Neural cell (in vitro differentiated cells): ENCODE data around the gene SLIT3. TPM values are rescaled to one million over a fixed set of nuclear protein-coding genes. Genes with fewer than 3 reads are reported as not detected.

ENCODE experiments used
- H2AFZ ChIP-seq: fragments of 200-600, 300-800 bp; sonication (generic), shearing (Covaris generic); 2 replicates; pipeline ENCODE4 v1.6.0; 2014; ENCODE audit warnings: low read depth, mild to moderate bottlenecking, antibody characterized with exemption, low read length, moderate library complexity
- H3F3A ChIP-seq: fragments of 200-600 bp; shearing (Covaris generic); 2 replicates; pipeline ENCODE4 v1.6.1; 2016; ENCODE audit warnings: mild to moderate bottlenecking, moderate library complexity, mixed read lengths, antibody characterized with exemption, low read length; ENCODE audit not compliant: insufficient read depth, poor library complexity, severe bottlenecking
- H3K27ac ChIP-seq: fragments of 200-600, 300-800 bp; sonication (generic), shearing (Covaris generic); 2 replicates; pipeline ENCODE4 v1.5.1; 2014; ENCODE audit warnings: mild to moderate bottlenecking, low read length, moderate library complexity
- H3K27me3 ChIP-seq: fragments of 300-800, 200-600 bp; sonication (generic), shearing (Covaris generic); 2 replicates; pipeline ENCODE4 v1.6.0; 2014; ENCODE audit warnings: mild to moderate bottlenecking, low read depth, low read length, moderate library complexity; ENCODE audit not compliant: insufficient read depth
- H3K36me3 ChIP-seq: fragments of 300-800, 200-600 bp; sonication (generic), shearing (Covaris generic); 2 replicates; pipeline ENCODE4 v1.5.1; 2014; ENCODE audit warnings: mild to moderate bottlenecking, antibody characterized with exemption, low read length, moderate library complexity; ENCODE audit not compliant: insufficient read depth
- H3K4me2 ChIP-seq: fragments of 300-800, 200-600 bp; sonication (generic), shearing (Covaris generic); 2 replicates; pipeline ENCODE4 v1.6.0; 2014; ENCODE audit warnings: mild to moderate bottlenecking, low read length
- H3K4me3 ChIP-seq: fragments of 300-800, 200-600 bp; sonication (generic), shearing (Covaris generic); 2 replicates; pipeline ENCODE4 v1.5.1; 2014; ENCODE audit warnings: mild to moderate bottlenecking, low read length, moderate library complexity
- H3K79me2 ChIP-seq: fragments of 200-600 bp; shearing (Covaris generic); replicated peaks from 2 replicates; pipeline ENCODE4 v1.6.0; 2014; ENCODE audit warnings: mild to moderate bottlenecking, low read length, moderate library complexity; ENCODE audit not compliant: insufficient read depth
- H3K9ac ChIP-seq: fragments of 300-800, 200-600 bp; sonication (generic), shearing (Covaris generic); 2 replicates; pipeline ENCODE4 v1.6.1; 2016; ENCODE audit warnings: mild to moderate bottlenecking, low read length, mixed read lengths
- H3K9me2 ChIP-seq: fragments of 200-600 bp; shearing (Covaris generic); 2 replicates; pipeline ENCODE4 v1.6.1; 2016; ENCODE audit warnings: mild to moderate bottlenecking, low read length, mixed read lengths; ENCODE audit not compliant: insufficient read depth
- H3K9me3 ChIP-seq: fragments of 200-600, 300-800 bp; sonication (generic), shearing (Covaris generic); 2 replicates; pipeline ENCODE4 v1.6.1; 2016; ENCODE audit warnings: mild to moderate bottlenecking, mixed run types, low read length, moderate library complexity, mixed read lengths
- H4K20me1 ChIP-seq: fragments of 200-600 bp; shearing (Covaris generic); 2 replicates; pipeline ENCODE4 v1.6.1; 2016; ENCODE audit warnings: mild to moderate bottlenecking, mixed run types; ENCODE audit not compliant: insufficient read depth
- EP300 ChIP-seq: fragments of 450-650 bp; conservative IDR thresholded peaks from 2 replicates; pipeline ENCODE4 v1.6.1; 2014; ENCODE audit warnings: antibody characterized with exemption, mild to moderate bottlenecking, moderate library complexity; ENCODE audit not compliant: poor library complexity, severe bottlenecking
- EZH2 ChIP-seq: fragments of 200-600, 300-800 bp; shearing (Covaris generic), sonication (generic); IDR thresholded peaks from 2 replicates; pipeline ENCODE4 v1.6.1; 2014; ENCODE audit warnings: antibody characterized with exemption, low read length, borderline replicate concordance, mild to moderate bottlenecking; ENCODE audit not compliant: insufficient read depth, poor library complexity, severe bottlenecking
- MXI1 ChIP-seq: fragments of 450-650 bp; conservative IDR thresholded peaks from 2 replicates; pipeline ENCODE4 v1.6.1; 2014; ENCODE audit warnings: antibody characterized with exemption, mild to moderate bottlenecking; ENCODE audit not compliant: poor library complexity, severe bottlenecking
- POLR2AphosphoS5 ChIP-seq: IDR thresholded peaks from 2 replicates; pipeline ENCODE4 v1.6.1; 2012
- RAD21 ChIP-seq: fragments of 450-650 bp; conservative IDR thresholded peaks from 2 replicates; pipeline ENCODE4 v1.6.1; 2014; ENCODE audit warnings: antibody characterized with exemption, mild to moderate bottlenecking, moderate library complexity
- SMC3 ChIP-seq: fragments of 450-650 bp; conservative IDR thresholded peaks from 2 replicates; pipeline ENCODE4 v1.6.1; 2014; ENCODE audit warnings: antibody characterized with exemption, mild to moderate bottlenecking, moderate library complexity; ENCODE audit not compliant: poor library complexity
- TAF1 ChIP-seq: IDR thresholded peaks from 2 replicates; pipeline ENCODE4 v1.6.1; 2012; ENCODE audit warnings: low read depth
- polyA plus RNA-seq: library from polyadenylated mRNA; depleted of rRNA; stranded (reverse); fragments of >200 nt; gene quantifications from 2 replicates; pipeline ENCODE4 v1.2.3, GENCODE V29; 2014
- TF ChIP-seq, protein P1 (sequence below): fragments of 450-650 bp; IDR thresholded peaks from 2 replicates; pipeline ENCODE4 v1.5.1; 2014; ENCODE audit warnings: antibody characterized with exemption, mild to moderate bottlenecking, moderate library complexity; ENCODE audit not compliant: poor library complexity, severe bottlenecking
- TF ChIP-seq, protein P2 (sequence below): IDR thresholded peaks from 2 replicates; pipeline ENCODE4 v1.6.1; 2012; ENCODE audit warnings: borderline replicate concordance

The SLIT3 gene
- polyA plus RNA-seq, 1 donor from 2014 or later, result 1.2 TPM

DNA sequence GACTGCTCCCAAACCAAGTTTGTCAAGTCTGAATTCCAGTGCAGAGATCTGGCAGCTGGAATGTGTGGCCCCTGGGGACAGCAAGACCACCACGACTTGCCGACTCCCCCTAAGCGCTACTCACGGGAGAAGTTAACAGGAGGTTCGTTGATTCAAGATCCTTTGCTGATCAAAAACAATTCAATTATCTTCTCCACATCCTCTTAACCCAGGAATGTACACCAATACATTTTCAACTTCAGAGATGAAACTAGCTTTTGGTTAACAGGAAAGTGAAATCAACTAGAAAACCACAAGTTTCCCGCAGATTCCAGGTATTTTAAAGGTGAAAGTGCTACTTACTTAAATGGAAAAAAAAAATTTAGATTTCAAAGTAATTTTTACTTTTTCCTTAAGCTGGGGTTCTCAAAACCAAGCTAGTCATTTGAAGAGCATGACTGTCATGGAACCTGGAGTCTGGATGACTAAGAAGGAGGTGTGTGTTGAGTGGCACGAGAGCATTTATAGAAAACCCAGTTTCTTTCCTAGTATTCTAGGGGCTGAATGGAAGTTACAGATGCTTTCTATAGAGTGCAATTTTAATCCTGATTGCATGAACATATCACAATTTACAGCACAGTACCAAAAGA lies 464.2 kb downstream of the SLIT3 start:
- no peaks in the 10 kb centered on the region for H3K9me3 ChIP-seq

DNA sequence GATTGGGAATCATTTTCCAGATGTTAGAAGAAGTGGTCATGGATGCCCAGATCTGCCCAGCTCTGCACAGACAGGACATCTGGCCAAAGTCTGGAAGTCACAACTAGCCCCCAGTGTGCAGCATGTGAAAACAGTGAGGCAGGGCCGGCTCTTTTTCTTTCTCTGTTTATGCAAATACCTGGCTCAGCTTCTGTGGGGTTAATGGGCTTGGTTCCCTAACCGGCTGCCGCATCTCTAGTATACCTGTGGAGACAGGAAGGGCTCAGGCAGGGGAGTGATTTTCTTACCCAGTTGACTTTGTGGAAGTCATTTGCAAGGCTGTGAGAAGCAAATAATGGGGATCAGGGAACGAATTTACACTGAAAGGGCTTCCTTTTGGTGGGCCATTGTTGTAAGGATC lies 467.0 kb downstream of the SLIT3 start:
- no peak for TF ChIP-seq TAF1
- TF ChIP-seq SMC3, result no peak
- Histone ChIP-seq H3K9me3 (no peaks in the 10 kb centered on the region), H3K79me2 (no peaks in the 10 kb centered on the region), H3K36me3 (no peaks in the 10 kb centered on the region), H3K27me3 (peaks cover 29% of the 10 kb centered on the region), H3K9me2 (no peaks in the 10 kb centered on the region), H3F3A (no peaks in the 10 kb centered on the region), H3K9ac (no peak overlapping the region), H2AFZ (no peak overlapping the region), H3K4me3 (no peak overlapping the region), H3K4me2 (no peak overlapping the region), H4K20me1 (no peaks in the 10 kb centered on the region), H3K27ac (no peak overlapping the region)

More for the DNA sequence above, 464.2 kb downstream of the SLIT3 start:
- no peaks in the 10 kb centered on the region for H3K79me2 ChIP-seq
- no peaks in the 10 kb centered on the region for H3F3A ChIP-seq
- TF ChIP-seq EZH2 (no peak), TAF1 (no peak), EP300 (no peak), SMC3 (no peak), MXI1 (no peak), POLR2AphosphoS5 (no peak), RAD21 (no peak)
- TF ChIP-seq, protein P1, sequence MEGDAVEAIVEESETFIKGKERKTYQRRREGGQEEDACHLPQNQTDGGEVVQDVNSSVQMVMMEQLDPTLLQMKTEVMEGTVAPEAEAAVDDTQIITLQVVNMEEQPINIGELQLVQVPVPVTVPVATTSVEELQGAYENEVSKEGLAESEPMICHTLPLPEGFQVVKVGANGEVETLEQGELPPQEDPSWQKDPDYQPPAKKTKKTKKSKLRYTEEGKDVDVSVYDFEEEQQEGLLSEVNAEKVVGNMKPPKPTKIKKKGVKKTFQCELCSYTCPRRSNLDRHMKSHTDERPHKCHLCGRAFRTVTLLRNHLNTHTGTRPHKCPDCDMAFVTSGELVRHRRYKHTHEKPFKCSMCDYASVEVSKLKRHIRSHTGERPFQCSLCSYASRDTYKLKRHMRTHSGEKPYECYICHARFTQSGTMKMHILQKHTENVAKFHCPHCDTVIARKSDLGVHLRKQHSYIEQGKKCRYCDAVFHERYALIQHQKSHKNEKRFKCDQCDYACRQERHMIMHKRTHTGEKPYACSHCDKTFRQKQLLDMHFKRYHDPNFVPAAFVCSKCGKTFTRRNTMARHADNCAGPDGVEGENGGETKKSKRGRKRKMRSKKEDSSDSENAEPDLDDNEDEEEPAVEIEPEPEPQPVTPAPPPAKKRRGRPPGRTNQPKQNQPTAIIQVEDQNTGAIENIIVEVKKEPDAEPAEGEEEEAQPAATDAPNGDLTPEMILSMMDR, result no peak
- TF ChIP-seq, protein P2, sequence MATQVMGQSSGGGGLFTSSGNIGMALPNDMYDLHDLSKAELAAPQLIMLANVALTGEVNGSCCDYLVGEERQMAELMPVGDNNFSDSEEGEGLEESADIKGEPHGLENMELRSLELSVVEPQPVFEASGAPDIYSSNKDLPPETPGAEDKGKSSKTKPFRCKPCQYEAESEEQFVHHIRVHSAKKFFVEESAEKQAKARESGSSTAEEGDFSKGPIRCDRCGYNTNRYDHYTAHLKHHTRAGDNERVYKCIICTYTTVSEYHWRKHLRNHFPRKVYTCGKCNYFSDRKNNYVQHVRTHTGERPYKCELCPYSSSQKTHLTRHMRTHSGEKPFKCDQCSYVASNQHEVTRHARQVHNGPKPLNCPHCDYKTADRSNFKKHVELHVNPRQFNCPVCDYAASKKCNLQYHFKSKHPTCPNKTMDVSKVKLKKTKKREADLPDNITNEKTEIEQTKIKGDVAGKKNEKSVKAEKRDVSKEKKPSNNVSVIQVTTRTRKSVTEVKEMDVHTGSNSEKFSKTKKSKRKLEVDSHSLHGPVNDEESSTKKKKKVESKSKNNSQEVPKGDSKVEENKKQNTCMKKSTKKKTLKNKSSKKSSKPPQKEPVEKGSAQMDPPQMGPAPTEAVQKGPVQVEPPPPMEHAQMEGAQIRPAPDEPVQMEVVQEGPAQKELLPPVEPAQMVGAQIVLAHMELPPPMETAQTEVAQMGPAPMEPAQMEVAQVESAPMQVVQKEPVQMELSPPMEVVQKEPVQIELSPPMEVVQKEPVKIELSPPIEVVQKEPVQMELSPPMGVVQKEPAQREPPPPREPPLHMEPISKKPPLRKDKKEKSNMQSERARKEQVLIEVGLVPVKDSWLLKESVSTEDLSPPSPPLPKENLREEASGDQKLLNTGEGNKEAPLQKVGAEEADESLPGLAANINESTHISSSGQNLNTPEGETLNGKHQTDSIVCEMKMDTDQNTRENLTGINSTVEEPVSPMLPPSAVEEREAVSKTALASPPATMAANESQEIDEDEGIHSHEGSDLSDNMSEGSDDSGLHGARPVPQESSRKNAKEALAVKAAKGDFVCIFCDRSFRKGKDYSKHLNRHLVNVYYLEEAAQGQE, result no peak
- H3K9ac ChIP-seq, result no peak overlapping the region
- H3K9me2 ChIP-seq, result no peaks in the 10 kb centered on the region
- peaks cover 12% of the 10 kb centered on the region for H3K27me3 ChIP-seq
- no peak overlapping the region for H3K27ac ChIP-seq
- H3K36me3 ChIP-seq, result no peaks in the 10 kb centered on the region
- H3K4me3 ChIP-seq, result no peak overlapping the region
- no peak overlapping the region for H3K4me2 ChIP-seq
- no peaks in the 10 kb centered on the region for H4K20me1 ChIP-seq
- no peak overlapping the region for H2AFZ ChIP-seq

DNA sequence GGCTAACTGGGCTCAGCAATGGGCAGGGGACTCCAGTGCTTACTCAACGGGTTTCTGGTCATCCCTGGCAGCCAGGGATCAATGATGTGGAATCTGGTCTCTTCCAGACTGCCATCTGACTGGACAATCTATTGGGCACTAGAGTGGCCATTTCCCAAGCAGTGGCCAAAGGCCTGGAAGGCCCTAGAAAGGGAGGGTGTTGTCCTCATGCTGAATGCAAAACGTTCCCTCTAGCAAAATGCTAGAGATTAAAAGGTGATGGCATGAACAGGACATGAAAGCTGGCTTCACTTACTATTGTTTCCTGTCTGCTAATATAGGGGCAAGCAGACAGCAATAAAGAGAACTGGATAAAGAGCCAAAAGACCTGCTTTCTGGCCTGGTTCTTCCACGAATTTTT lies 467.6 kb downstream of the SLIT3 start:
- H3K9ac ChIP-seq, result no peak overlapping the region
- H4K20me1 ChIP-seq, result no peaks in the 10 kb centered on the region
- no peaks in the 10 kb centered on the region for H3K9me2 ChIP-seq
- H3K79me2 ChIP-seq, result no peaks in the 10 kb centered on the region
- H3K27me3 ChIP-seq, result peaks cover 29% of the 10 kb centered on the region
- H3F3A ChIP-seq, result no peaks in the 10 kb centered on the region
- no peaks in the 10 kb centered on the region for H3K9me3 ChIP-seq
- H3K27ac ChIP-seq, result no peak overlapping the region
- H3K36me3 ChIP-seq, result no peaks in the 10 kb centered on the region
- no peak overlapping the region for H2AFZ ChIP-seq
- TF ChIP-seq EZH2 (no peak), SMC3 (no peak), MXI1 (no peak), POLR2AphosphoS5 (no peak), RAD21 (no peak), EP300 (no peak), TAF1 (no peak)
- TF ChIP-seq, protein P2, result no peak
- TF ChIP-seq, protein P1, result no peak
- no peak overlapping the region for H3K4me3 ChIP-seq
- no peak overlapping the region for H3K4me2 ChIP-seq
